NT2/D1 (cell line): Measurements from ENCODE around the gene L3MBTL4.

Experiments used
- SUZ12 ChIP-seq: IDR thresholded peaks from 2 replicates; pipeline ENCODE4 v1.6.1; 2011; ENCODE audit not compliant: insufficient read length, insufficient read depth; ENCODE audit errors: extremely low read depth
- YY1 ChIP-seq: IDR thresholded peaks from 2 replicates; pipeline ENCODE4 v1.6.1; 2011; ENCODE audit not compliant: insufficient read length, insufficient read depth
- ZNF274 ChIP-seq: IDR thresholded peaks from 2 replicates; pipeline ENCODE4 v1.6.1; 2011; ENCODE audit warnings: mild to moderate bottlenecking, low read depth, low read length

DNA sequence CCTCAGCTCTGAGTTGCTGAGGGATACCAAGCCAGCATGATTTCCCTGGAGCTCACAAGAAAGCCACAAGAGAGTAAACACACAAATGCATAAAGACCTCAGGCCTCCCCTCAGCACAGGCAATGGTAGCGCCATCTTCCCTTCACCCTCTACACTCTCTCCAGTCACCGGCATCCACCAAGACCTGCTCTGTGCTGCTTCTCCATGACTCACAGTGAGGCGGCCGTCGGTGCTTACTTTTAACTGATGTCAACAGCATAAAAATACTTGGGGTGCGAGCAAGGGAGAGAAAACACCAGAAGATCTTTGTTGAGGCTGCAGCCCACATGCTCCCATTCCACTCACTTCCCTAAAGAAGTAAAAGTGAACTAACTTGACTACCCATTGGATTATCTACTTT is 46.7 kb downstream of the L3MBTL4 start:
- TF ChIP-seq SUZ12: no peak
- no peak for TF ChIP-seq YY1
- TF ChIP-seq ZNF274: no peak
